GM18507 (cell line): Measurements from ENCODE around the gene ERCC1.
"Not testable (repeated sequence)": the region's sequence is repeated elsewhere in the genome, so short reads cannot be mapped to it uniquely, and the experiment has no call there.

ENCODE experiments used
- DNase-seq: peaks from one replicate; pipeline ENCODE4 v3.0.0; 2011; ENCODE audit warnings: low read depth; ENCODE audit not compliant: insufficient read length; ENCODE audit errors: extremely low spot score
- FAIRE-seq: peaks from 2 replicates; lab custom pipeline; 2011; peaks lifted over from hg19 to GRCh38; lab: Jason Lieb, UNC

The ERCC1 gene

GRCh38 chr19:45439190-45439568, 15.5 kb upstream of the ERCC1 start:
- DNase-seq (no peak), FAIRE-seq (no peak)

GRCh38 chr19:45437328-45437727, 13.6 kb upstream of the ERCC1 start:
- FAIRE-seq (no peak), DNase-seq (no peak)

- not testable (repeated sequence) for FAIRE-seq
Observed at GRCh38 chr19:45432543-45432942, 8.8 kb upstream of the ERCC1 start.

GRCh38 chr19:45431008-45431407, 7.3 kb upstream of the ERCC1 start:
- not testable (repeated sequence) for FAIRE-seq, DNase-seq

More at GRCh38 chr19:45432543-45432942, 8.8 kb upstream of the ERCC1 start:
- not testable (repeated sequence) for DNase-seq

- FAIRE-seq, DNase-seq: not testable (repeated sequence)
Observed at GRCh38 chr19:45429896-45430295, 6.2 kb upstream of the ERCC1 start.

- no peak for DNase-seq
- no peak for FAIRE-seq
Observed at GRCh38 chr19:45428384-45429231, 4.9 kb upstream of the ERCC1 start.

- FAIRE-seq (peak; percentile 79), DNase-seq (no peak)
Observed at GRCh38 chr19:45424191-45425058, 708 bp upstream of the ERCC1 start.

GRCh38 chr19:45423033-45423588, 606 bp downstream of the ERCC1 start:
- no peak for FAIRE-seq

GRCh38 chr19:45421947-45422498, 1.7 kb downstream of the ERCC1 start:
- FAIRE-seq (no peak), DNase-seq (no peak)

More at GRCh38 chr19:45423033-45423588, 606 bp downstream of the ERCC1 start:
- no peak for DNase-seq

GRCh38 chr19:45420871-45421270, 2.8 kb downstream of the ERCC1 start:
- DNase-seq: no peak
- FAIRE-seq: no peak

- no peak for DNase-seq
- no peak for FAIRE-seq
Observed at GRCh38 chr19:45420356-45420755, 3.4 kb downstream of the ERCC1 start.

GRCh38 chr19:45419895-45420294, 3.8 kb downstream of the ERCC1 start:
- no peak for FAIRE-seq
- DNase-seq: no peak

- DNase-seq: peak; percentile 73
- peak; percentile 95 for FAIRE-seq
Observed at GRCh38 chr19:45419396-45419795, 4.3 kb downstream of the ERCC1 start.

GRCh38 chr19:45418802-45419201, 4.9 kb downstream of the ERCC1 start:
- FAIRE-seq (peak; percentile 67), DNase-seq (no peak)

GRCh38 chr19:45417151-45417550, 6.6 kb downstream of the ERCC1 start:
- no peak for FAIRE-seq
- no peak for DNase-seq

GRCh38 chr19:45414468-45414867, 9.2 kb downstream of the ERCC1 start:
- DNase-seq (no peak), FAIRE-seq (no peak)

GRCh38 chr19:45413497-45413896, 10.2 kb downstream of the ERCC1 start:
- FAIRE-seq (no peak), DNase-seq (no peak)

- not testable (repeated sequence) for DNase-seq, FAIRE-seq
Observed at GRCh38 chr19:45410330-45410729, 13.4 kb downstream of the ERCC1 start.

GRCh38 chr19:45409557-45409920, 14.2 kb downstream of the ERCC1 start:
- FAIRE-seq (no peak), DNase-seq (no peak)
